K562 (cell line): Measurements from ENCODE around the gene KNDC1. TPM values are rescaled to one million over a fixed set of nuclear protein-coding genes. Genes with fewer than 3 reads are reported as not detected.
A peak's percentile ranks its signal among the peaks of the same experiment; 100 is the strongest.

ENCODE experiments used
- CBFA2T3 ChIP-seq: fragments of 450-650 bp; IDR thresholded peaks from 2 replicates; pipeline ENCODE4 v1.6.1; 2017
- E2F8 ChIP-seq: fragments of 450-650 bp; IDR thresholded peaks from 2 replicates; pipeline ENCODE4 v1.7.1; 2018; ENCODE audit warnings: mild to moderate bottlenecking, low read depth; ENCODE audit not compliant: partially characterized antibody
- ETV5 ChIP-seq: sonication (generic); formaldehyde crosslinking; IDR thresholded peaks from 2 replicates; pipeline ENCODE4 v1.4.0; 2020; ENCODE audit warnings: low read depth, mild to moderate bottlenecking, missing genetic modification reagents
- FUS ChIP-seq: fragments of 200-400 bp; formaldehyde crosslinking; optimal IDR thresholded peaks from 2 replicates; pipeline ENCODE3; 2017; ENCODE audit warnings: low read depth, low read length
- HLTF ChIP-seq: fragments of 450-650 bp; IDR thresholded peaks from 2 replicates; pipeline ENCODE4 v1.6.1; 2016
- HOMEZ ChIP-seq: fragments of 250-450 bp; sonication (Bioruptor Pico); IDR thresholded peaks from 2 replicates; pipeline ENCODE4 v1.4.0; 2020; ENCODE audit warnings: mild to moderate bottlenecking, moderate library complexity
- KDM2B ChIP-seq: fragments of 250-450 bp; sonication (Bioruptor Pico); IDR thresholded peaks from 2 replicates; pipeline ENCODE4 v1.8.0; 2021; ENCODE audit warnings: mild to moderate bottlenecking, moderate library complexity
- KHSRP ChIP-seq: fragments of 450-650 bp; IDR thresholded peaks from 2 replicates; pipeline ENCODE4 v1.6.1; 2017
- MTA3 ChIP-seq: fragments of 450-650 bp; formaldehyde crosslinking; IDR thresholded peaks from 2 replicates; pipeline ENCODE4 v1.6.1; 2017; ENCODE audit warnings: mild to moderate bottlenecking, borderline replicate concordance
- RBM22 ChIP-seq: fragments of 200-400 bp; formaldehyde crosslinking; IDR thresholded peaks from 2 replicates; pipeline ENCODE4 v1.6.1; 2018; ENCODE audit warnings: low read length, low read depth; ENCODE audit not compliant: poor library complexity, severe bottlenecking
- RBM34 ChIP-seq: fragments of 200-400 bp; formaldehyde crosslinking; IDR thresholded peaks from 2 replicates; pipeline ENCODE4 v1.6.1; 2018; ENCODE audit warnings: low read length, borderline replicate concordance; ENCODE audit not compliant: insufficient read depth
- RBM39 ChIP-seq: fragments of 200-400 bp; formaldehyde crosslinking; optimal IDR thresholded peaks from 2 replicates; pipeline ENCODE3; 2018; ENCODE audit warnings: low read depth, low read length
- RFX5 ChIP-seq: IDR thresholded peaks from 2 replicates; pipeline ENCODE4 v1.6.1; 2011; ENCODE audit warnings: low read depth, mild to moderate bottlenecking, improper control_type of control experiment, low read length
- SNRNP70 ChIP-seq: fragments of 200-400 bp; formaldehyde crosslinking; optimal IDR thresholded peaks from 2 replicates; pipeline ENCODE3; 2017; ENCODE audit warnings: low read depth, low read length
- TGIF2 ChIP-seq: sonication (generic); formaldehyde crosslinking; IDR thresholded peaks from 2 replicates; pipeline ENCODE4 v1.8.1; 2022; ENCODE audit warnings: mild to moderate bottlenecking, missing genetic modification reagents, moderate library complexity
- ZBTB40 ChIP-seq, 2 experiments: fragments of 450-650 bp in 1 of 2; sonication (generic) in 1 of 2; formaldehyde crosslinking in 1 of 2; IDR thresholded peaks; 2 replicates each; pipeline versions ENCODE4 v1.7.1 to v1.9.0; 2016 to 2022; ENCODE audit warnings: inconsistent platforms in 1 of 2, mild to moderate bottlenecking in 1 of 2, missing genetic modification reagents in 1 of 2
- ZNF253 ChIP-seq: fragments of 250-450 bp; sonication (Bioruptor Pico); conservative IDR thresholded peaks from 2 replicates; pipeline ENCODE4 v1.6.1; 2021; ENCODE audit warnings: mild to moderate bottlenecking
- polyA plus RNA-seq, 8 experiments: library from polyadenylated mRNA; depleted of rRNA in 4 of 8; stranded (reverse) in 5 of 8; unstranded in 3 of 8; fragments of >200 nt; fragmentation: Nextera tagmentation in 2 of 8; fragmentation: Illumina TruSeq in 1 of 8; extraction: Ambion mirVana in 2 of 8; extraction: Trizol in 1 of 8; gene quantifications; 2 replicates each; pipeline versions ENCODE4 v1.2.1 to v1.2.3, GENCODE V29; 2011 to 2014; ENCODE audit warnings: inconsistent platforms in 1 of 8, missing spikeins in 1 of 8
- total RNA-seq, 7 experiments: library from RNA; depleted of rRNA in 6 of 7; stranded (reverse); fragments of >200 nt in 6 of 7; fragmentation: Illumina TruSeq in 2 of 7; extraction: Trizol in 2 of 7; gene quantifications; 2 replicates each; pipeline versions ENCODE4 v1.2.1 to v1.2.3, GENCODE V29; 2011 to 2021; ENCODE audit warnings: low replicate concordance in 1 of 7

The KNDC1 gene
- total and polyA plus RNA-seq, 9 of the 15 experiments (the other 6 are each of a cell fraction or from before 2014, with no cell fraction given), result 0.07 to 0.26 (median 0.11) TPM; not detected in 6

DNA sequence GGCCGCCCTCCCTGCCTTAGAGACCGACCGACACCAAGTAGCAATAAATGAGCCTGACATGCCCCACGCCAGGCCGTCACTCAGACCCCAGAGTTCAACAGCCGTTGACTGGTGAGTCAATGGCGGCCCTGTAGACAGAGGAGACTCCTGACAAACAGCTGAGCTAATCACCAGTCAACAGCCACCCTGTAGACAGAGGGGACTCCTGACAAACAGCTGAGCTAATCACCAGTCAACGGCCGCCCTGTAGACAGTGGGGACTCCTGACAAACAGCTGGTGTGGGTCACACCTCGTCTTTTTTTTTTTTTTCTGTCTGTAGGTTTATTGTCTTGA, 16.9 kb upstream of the KNDC1 start (continued):
- TF ChIP-seq HOMEZ (no peak), TGIF2 (CRISPR knock-in tag) (peak; percentile 94; the same call in 1 of the 2 replicates), KDM2B (CRISPR knock-in tag) (no peak), FUS (no peak), RBM22 (no peak), MTA3 (no peak), CBFA2T3 (peak; percentile 96), ZBTB40 (IDR thresholded peaks at IDR 0.05) (no peak), ZBTB40 (CRISPR knock-in tag; IDR thresholded peaks at IDR 0.05) (no peak), RFX5 (no peak), KHSRP (no peak), E2F8 (no peak), ZNF253 (CRISPR knock-in tag) (no peak), HLTF (no peak), RBM34 (no peak), ETV5 (CRISPR knock-in tag) (no peak), RBM39 (no peak), SNRNP70 (no peak)
